ENCODE measurements around the gene STXBP5. TPM values are rescaled to one million over a fixed set of nuclear protein-coding genes. Genes with fewer than 3 reads are reported as not detected.
A peak's percentile ranks its signal among the peaks of the same experiment; 100 is the strongest.
"Not testable (repeated sequence)": the region's sequence is repeated elsewhere in the genome, so short reads cannot be mapped to it uniquely, and the experiment has no call there.

The STXBP5 gene
- total RNA-seq, 1 donor from 2014 or later, result 13.8 TPM

DNA sequence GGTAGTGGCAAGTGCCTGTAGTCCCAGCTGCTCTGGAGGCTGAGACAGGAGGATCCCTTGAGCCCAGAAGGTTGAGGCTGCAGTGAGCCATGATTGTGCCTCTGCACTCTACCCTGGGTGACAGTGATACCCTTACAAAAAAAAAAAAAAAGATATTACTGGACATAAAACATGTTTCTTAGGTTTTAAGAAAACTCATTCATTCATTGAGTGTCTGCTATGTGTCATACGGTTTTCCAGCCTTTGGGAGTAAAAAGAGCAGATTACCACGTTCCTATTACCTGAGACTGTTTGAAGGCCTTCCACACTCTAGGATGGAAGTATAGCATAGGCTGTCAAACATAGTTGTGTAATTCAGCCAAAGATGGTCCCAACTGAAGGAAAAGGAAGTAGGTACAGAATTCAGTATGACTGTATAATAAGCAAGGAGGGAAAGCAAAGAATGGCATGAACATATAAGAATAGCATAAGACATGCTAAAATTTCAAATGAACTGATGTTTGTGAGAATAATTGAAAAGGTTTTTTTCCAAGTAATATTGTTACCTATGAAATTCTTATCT lies 22.0 kb downstream of the STXBP5 start:
- intact Hi-C loops (cut with DNase I), result no loop called here
- DNase-seq (ENCODE audit: missing footprints), result no peak
- ATAC-seq, result no peak

DNA sequence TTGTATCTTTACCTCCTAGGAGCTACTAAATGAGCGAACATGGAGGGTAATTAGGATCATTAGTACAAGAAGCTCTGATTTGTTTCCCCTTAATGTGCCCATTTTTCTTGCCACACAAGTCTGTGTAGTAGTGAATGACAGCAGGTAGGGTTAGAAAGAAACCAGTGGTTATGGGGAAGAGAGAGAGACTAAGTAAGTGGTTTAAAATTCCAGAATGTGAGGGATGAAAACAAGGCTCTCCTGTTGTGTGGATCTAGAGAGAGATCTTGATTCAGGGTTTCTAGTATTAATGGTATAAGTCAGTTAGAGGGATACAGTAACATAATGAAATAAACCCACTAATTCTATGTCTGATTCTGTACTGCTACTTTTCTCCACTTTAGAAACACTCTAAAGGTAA lies 22.7 kb downstream of the STXBP5 start:
- intact Hi-C loops (cut with DNase I), result no loop called here

DNA sequence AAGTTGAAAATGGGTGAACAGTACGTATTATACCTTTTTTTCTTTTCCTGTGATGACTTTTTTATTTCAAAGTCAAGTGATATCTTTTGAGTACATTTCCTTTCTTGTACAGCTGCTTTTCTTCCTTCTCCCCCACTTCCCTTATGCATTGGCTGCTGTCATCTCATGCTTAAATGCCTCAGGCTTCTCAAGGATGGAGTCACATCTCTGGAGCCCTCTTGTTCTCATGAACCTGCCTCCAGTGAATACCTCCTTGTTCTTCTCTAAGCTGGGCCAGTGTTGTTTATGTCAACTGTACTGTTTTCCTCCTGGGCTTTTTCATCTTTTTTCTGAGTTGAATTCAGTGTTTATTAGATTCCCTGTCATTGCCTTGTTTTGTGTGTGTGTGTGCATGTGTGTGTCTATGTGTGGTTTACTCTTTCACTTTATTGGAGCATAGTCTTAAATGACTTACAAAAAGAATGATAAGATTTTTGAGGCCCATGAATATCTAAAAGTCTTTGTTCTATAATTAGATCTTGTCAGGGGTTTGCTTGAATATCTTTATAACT lies 23.6 kb downstream of the STXBP5 start:
- DNase-seq (ENCODE audit: missing footprints) (no peak), ATAC-seq (no peak)
- intact Hi-C loops (cut with DNase I), result no loop called here

More for the DNA sequence above, 22.7 kb downstream of the STXBP5 start:
- no peak for DNase-seq (ENCODE audit: missing footprints)
- ATAC-seq, result no peak

DNA sequence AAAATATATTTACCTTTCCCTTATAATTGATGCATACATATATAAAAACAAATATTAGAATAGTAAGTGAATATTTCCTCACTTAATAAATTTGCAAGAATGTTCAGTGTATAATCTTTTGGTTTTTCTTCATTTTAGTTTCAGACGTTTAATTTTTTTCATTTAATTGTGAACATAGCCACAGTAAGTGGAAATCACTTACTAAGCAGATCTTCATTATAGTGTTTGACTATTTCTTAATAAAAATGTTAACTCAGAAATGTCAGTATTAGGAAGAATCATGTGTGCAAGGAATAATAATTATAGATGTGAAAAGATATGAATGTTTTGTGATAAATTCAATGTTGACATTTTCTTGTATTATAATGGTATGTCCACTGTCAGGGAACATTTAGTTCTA lies 27.4 kb downstream of the STXBP5 start:
- DNase-seq (ENCODE audit: missing footprints), result no peak
- ATAC-seq, result no peak
- intact Hi-C loops (cut with DNase I), result no loop called here

DNA sequence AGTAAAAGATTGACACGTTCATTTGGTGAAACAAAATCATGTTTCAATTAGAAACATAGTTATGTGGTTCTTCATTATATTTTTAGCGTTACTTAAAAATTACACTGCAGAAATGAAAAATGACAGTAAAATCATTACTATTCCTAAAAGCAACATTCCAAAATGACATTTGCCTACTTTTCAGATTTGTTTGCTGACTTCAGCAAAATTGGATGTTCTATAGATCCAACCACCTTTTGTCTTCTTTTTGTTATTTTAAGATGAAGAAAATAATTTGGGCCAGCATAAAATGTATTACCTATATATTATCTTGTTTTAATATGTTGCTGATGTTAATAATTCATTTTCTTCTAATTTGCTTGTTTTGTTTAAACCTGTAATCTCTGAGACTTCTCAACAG lies 30.5 kb downstream of the STXBP5 start:
- ATAC-seq, result no peak
- intact Hi-C loops (cut with DNase I), result no loop called here

DNA sequence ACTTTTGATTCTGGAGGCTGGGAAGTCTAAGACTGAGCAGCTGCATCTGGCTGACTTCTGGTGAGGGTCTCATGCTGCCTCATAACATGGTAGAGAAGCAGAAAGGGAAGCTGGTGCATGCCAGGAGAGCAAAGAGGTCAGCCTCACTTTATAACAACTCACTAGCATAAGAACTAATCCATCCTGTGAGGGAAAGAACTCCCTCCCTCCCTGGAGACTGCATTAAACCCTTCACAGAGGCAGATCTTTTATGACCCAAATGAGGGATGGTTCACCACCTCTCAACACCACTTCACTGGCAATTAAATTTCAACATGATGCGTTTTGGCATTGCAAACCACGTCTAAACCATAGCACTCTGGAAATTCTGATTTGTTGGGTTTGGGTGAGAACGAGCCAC lies 33.9 kb downstream of the STXBP5 start:
- intact Hi-C loops (cut with DNase I), result no loop called here
- no peak for DNase-seq (ENCODE audit: missing footprints)
- no peak for ATAC-seq

More for the DNA sequence above, 30.5 kb downstream of the STXBP5 start:
- no peak for DNase-seq (ENCODE audit: missing footprints)

DNA sequence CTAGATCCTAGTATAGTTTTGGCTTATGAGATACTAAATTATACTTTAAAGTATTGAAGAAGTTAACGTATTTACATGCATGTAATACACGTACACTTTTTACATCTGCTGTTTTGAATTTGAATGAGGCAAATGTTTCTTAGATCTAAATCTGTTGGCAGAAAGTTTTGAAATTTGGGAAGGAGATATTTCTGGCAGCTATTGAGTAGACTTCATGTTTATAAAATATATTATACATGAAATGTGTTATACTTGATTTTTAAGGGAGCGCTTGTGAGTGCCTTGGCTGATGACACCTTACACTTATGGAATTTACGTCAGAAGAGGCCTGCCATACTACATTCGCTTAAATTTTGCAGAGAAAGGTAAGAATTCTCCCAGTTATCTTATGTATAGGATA lies 34.7 kb downstream of the STXBP5 start:
- DNase-seq (ENCODE audit: missing footprints) (no peak), ATAC-seq (no peak)
- intact Hi-C loops (cut with DNase I), result no loop called here

DNA sequence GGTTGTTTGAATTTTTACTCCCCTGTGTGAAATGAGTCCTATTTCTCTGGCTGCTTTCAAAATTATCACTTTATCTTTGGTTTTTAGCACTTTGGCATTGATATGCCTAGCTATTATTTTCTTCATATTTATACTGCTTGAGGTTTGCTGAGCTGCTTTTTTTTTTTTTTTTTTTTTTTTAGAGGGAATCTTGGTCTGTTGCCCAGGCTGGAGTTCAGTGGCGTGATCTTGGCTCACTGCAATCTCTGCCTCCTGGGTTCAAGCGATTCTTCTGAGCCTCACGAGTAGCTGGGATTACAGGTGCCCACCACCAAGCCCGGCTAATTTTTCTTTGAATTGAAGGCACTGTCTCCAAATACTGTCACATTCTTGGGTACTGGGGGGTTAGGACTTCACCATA lies 40.6 kb downstream of the STXBP5 start:
- intact Hi-C loops (cut with DNase I), result no loop called here
- DNase-seq (ENCODE audit: missing footprints), result no peak

DNA sequence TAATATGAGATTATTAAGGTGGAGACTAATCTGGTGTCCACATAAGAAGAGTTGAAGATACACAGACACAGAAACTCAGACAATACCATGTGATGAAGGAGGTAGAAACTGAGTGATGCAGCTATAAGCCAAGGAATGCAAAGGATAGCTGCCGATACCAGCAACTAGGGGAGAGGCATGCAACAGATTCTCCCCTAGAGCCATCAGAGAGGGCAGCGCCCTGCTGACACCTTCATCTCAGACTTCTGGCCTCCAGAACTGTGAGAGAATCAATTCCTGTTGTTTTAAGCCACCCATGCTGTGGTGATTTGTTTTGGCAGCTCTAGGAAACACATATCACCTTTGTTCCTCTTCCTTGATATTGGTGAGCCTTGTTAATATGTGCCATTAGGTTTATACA lies 41.5 kb downstream of the STXBP5 start:
- ATAC-seq (no peak), DNase-seq (ENCODE audit: missing footprints) (no peak)
- intact Hi-C loops (cut with DNase I), result no loop called here

More for the DNA sequence above, 40.6 kb downstream of the STXBP5 start:
- ATAC-seq, result no peak

DNA sequence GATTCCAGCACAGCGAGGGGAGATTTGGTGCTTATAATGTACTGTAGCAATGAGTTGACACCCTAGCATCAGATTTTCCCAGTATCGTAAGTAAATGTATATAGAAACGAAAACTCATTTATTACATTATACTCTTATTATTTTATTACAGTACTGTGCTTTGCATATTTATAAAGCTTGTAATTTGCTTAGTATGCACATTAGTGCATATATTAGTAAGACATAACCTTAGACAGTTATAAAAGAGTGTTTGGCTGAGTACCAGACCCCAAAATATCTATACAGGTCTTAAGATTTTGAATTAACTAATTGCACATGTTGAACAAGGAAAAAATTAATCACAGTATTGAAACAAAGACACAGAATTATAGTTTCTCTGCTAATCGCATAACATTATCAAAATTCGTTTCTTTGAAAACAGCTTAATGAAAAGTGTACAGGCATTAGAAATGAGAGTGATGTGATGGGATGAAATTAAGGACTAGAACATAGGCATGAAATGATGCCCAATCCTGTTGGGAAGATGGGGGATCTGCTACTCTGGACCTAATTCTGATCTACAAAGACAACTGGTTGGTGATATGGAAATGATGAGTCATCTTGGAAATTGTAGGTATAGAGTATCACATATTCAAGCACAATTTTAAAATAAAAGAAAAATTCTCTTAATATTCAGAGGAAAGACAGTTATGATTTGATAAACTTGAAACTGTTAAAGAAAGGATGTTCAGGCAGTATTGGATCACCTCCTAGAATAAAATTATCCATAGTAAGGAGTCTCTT lies 42.8 kb downstream of the STXBP5 start:
- DNase-seq (ENCODE audit: missing footprints) (no peak), ATAC-seq (no peak)
- intact Hi-C loops (cut with DNase I), result no loop called here

DNA sequence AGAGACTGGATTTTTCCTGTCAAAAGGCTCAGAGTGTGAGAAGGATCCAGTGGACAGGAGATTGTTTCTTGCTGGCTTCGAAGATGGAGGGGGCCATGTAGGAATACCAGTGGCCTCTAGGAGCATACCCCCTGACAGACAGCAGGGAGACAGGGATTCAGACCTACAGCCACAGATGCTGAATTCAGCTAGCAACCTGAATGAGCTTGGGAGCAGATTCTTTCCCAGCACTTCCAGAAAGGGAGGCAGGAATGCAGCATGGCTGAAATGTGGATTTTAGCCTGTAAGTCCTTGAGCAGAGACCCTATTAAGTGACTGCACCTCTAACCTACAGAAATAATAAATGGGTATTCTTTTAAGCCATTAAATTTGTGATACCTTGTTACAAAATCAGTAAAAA lies 44.6 kb downstream of the STXBP5 start:
- ATAC-seq, result no peak
- DNase-seq (ENCODE audit: missing footprints), result no peak
- intact Hi-C loops (cut with DNase I), result no loop called here

DNA sequence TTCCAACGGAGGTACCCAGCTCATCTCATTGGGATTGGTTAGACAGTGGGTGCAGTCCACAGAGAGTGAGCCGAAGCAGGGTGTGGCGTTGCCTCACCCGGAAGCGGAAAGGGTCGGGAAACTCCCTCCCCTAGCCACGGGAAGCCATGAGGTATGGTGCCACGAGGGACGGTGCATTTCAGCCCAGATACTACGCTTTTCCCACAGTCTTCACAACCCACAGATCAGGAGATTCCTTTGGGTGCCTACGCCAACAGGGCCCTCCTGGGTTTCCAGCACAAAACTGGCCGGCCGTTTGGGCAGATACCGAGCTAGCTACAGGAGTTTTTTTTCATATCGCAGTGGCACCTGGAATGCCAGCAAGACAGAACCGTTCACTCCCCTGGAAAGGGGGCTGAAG lies 46.9 kb downstream of the STXBP5 start:
- DNase-seq (ENCODE audit: missing footprints) (peak; percentile 37), ATAC-seq (no peak)
- intact Hi-C loops (cut with DNase I), result no loop called here

DNA sequence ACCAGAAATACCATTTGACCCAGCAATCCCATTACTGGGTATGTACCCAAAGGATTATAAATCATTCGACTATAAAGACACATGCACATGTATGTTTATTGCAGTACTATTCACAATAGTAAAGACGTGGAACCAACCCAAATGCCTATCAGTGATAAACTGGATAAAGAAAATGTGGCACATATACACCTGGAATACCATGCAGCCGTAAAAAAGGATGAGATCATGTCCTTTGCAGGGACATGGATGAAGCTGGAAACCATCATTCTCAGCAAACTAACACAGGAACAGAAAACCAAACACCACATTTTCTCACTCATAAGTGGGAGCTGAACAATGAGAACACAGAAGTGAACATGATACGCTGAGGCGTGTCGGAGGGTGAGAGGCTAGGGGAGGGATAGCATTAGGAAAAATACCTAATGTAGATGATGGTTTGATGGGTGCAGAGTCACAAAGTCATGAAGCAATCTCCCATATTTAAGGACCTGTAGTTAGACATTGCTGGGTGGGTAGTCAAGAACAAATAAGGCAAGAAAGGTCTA lies 50.8 kb downstream of the STXBP5 start:
- ATAC-seq; DNase-seq (ENCODE audit: missing footprints); intact Hi-C loops (cut with DNase I): not testable (repeated sequence)

DNA sequence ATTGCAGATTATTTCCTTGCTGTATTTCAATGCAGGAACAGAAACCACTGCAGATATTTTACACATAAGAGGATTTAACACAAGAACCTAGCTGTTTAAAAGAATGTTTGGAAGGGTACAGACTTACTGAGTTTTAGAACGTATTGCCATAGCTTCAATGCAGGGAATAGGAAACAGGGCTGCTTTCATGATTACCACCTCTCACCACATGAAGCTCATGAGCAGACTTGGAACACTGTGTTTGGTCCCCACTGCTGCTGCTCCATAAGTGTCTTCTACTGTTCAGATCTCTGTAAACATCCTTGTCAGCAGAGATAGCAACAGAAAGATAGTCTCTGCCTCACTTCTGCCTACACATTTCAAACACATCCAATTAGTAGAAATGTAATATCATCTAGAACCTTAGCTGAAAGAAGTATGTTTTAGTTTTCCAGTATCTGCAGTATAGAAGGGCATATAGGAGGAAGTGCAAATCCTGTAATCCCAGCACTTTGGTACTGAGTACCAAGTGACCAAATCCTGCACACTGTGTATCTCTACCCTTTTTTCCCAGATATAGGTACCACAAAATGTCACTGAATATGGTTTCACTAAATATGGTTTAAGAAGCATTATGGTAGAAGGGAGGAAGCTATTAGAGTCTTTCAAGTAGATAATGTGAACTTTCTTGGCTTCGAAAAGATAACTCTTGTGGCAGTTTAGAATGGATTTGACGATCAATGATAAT lies 51.9 kb downstream of the STXBP5 start:
- DNase-seq (ENCODE audit: missing footprints) (no peak), ATAC-seq (no peak)
- intact Hi-C loops (cut with DNase I), result no loop called here

DNA sequence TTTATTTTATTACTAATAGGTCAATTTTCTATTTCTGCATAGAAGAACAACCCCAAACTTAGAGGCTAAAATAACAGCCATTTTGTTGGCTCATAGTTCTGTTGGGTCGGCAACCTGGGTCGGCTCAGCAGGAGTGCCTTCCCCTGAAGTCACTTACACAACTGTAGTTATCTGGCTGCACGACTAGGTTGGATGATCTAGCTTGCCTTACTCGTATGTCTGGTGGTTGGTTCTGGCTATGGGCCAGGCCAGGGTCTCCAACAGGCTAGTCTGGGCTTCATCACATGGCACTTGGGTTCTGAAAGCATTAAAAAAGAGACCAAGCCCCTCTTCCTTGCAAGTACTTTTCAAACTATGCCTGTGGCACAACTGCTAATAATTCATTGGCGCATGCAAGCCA lies 53.5 kb downstream of the STXBP5 start:
- DNase-seq (ENCODE audit: missing footprints) (no peak), ATAC-seq (no peak)
- intact Hi-C loops (cut with DNase I), result no loop called here

DNA sequence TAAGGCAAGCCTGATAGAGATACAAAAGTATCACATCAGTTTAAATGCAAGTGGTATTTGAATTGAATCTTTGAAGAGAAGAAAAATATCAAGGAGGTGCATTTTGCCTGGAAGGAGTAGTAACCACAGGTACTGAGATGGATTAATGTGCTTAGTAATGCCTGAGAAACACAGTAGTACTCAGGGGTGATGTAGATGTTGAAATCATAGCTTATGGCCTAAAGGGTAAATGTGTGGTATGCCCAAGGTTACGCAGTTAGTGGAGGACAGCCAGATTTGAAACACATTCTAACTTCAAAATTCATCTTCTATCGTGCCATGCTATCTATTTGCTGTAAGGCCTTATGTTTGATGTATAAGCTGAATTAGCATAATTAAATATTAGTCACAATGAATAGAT lies 55.9 kb downstream of the STXBP5 start:
- intact Hi-C loops (cut with DNase I), result no loop called here
- ATAC-seq (no peak), DNase-seq (ENCODE audit: missing footprints) (no peak)

DNA sequence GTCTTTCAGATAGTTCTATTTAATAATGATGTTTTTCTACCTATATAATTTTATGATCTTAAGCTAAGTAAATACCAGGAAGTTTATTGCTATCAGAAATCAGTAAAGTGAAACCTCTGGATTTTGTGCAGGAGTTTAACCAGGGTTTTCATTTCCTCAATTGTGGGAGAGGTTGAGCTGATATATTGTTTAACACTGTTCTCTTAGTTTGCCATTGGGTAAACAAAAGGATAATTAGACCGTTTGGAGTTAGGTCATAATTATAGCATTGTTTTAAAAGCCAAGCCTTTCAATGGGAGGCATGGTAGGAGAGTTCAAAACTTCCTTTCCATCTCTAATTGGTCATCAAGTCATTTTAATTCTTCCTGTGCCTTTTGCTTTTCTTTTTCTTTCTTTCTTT lies 58.7 kb downstream of the STXBP5 start:
- DNase-seq (ENCODE audit: missing footprints) (no peak), ATAC-seq (no peak)
- intact Hi-C loops (cut with DNase I), result no loop called here

DNA sequence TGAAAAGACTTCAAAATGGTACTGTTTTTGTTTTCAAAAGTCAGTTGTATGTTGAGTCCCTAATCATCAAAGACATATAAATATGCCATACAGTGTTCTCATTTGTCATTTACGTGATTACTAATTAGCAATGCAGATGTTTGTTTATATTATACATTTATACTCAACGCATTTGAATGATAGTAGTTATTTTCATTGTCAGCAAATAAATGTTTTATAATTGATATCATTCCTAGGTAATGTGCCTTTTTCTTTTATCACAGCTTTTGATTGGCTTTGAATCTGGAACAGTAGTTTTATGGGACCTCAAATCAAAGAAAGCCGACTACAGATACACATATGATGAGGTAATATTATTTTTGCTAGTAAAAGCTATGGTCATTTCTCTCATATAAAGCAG lies 62.6 kb downstream of the STXBP5 start:
- ATAC-seq (no peak), DNase-seq (ENCODE audit: missing footprints) (no peak)
- intact Hi-C loops (cut with DNase I), result no loop called here

DNA sequence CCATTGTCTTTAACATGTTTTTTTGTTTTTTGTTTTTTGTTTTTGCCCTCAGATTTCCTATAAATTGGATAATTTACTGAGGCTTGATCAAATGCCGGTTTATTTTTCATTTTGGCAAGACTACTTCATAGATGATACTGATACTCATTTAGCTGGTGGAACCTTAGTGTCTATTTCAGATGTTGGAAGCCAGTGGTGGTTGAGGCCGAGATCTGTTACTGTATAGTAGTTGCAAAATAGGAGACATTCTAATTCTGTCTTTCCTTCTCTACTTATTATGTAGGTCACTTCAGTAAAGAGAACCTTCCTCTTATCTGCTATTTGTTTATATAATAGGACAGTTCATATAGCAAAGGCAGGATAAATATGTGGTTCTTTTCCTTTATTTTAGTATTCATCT lies 63.4 kb downstream of the STXBP5 start:
- intact Hi-C loops (cut with DNase I), result no loop called here
- no peak for ATAC-seq
- no peak for DNase-seq (ENCODE audit: missing footprints)

DNA sequence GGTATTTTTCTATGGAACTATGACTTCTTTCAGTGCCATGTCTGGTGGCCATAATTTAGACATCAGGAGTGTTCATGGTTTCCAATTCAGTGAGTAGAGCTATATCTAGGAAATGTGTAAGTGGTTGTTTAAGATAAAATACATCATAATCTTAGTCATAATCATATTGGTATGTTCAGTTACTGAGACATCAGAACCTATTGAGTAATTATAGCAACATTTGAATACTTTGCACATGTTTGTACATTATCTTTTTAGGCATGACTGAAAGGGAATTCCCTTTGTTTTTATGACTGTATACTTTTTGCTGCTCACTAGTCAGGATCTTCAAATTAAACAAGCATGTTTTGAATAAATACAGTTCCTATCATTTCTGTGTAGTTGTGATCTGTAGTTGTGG lies 64.0 kb downstream of the STXBP5 start:
- ATAC-seq, result no peak
- DNase-seq (ENCODE audit: missing footprints), result no peak
- intact Hi-C loops (cut with DNase I), result no loop called here
